GM04503 (cell line): ENCODE data around the gene ULBP3.
"Not testable (repeated sequence)": the region's sequence is repeated elsewhere in the genome, so short reads cannot be mapped to it uniquely, and the experiment has no call there.

Experiments used
- DNase-seq: peaks from one replicate; pipeline ENCODE4 v3.0.0-alpha.2; 2012; ENCODE audit warnings: low read depth

ULBP3 gene

GRCh38 chr6:150015281-150016001 is 53.5 kb downstream of the ULBP3 start:
- DNase-seq, result not testable (repeated sequence)

DNA sequence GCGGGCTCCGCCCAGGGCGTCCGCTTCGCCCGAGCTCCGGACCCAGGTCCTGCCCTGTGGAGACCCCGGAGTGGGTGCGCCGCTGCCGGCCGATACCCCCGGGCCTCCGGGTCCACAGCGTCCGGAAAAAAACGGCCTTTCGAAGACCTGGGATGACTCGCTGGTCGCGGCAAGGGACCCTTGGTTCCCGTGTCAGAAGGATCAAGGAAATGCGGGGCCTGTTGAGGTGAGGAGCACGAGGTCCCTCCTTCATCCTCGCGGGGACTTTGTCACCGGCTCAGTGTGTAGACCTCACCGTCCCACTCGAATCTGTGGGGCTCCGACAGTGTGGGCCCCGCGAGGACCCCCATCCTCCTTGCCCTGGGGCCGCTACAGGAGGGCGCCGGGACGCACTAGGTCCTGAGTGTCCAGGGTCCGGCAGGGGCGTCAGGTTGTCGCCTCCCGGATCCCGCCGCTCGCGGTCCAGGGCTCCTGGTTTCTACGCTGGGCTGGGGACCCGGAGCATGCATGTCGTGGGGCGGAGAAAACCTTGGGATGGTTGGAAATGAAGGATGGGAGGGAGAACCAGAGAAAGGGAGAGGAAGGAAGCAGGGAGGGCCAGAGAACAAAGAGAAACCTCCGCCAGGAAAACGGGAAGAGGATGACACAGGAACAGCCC is 54.2 kb downstream of the ULBP3 start:
- DNase-seq, result not testable (repeated sequence)

DNA sequence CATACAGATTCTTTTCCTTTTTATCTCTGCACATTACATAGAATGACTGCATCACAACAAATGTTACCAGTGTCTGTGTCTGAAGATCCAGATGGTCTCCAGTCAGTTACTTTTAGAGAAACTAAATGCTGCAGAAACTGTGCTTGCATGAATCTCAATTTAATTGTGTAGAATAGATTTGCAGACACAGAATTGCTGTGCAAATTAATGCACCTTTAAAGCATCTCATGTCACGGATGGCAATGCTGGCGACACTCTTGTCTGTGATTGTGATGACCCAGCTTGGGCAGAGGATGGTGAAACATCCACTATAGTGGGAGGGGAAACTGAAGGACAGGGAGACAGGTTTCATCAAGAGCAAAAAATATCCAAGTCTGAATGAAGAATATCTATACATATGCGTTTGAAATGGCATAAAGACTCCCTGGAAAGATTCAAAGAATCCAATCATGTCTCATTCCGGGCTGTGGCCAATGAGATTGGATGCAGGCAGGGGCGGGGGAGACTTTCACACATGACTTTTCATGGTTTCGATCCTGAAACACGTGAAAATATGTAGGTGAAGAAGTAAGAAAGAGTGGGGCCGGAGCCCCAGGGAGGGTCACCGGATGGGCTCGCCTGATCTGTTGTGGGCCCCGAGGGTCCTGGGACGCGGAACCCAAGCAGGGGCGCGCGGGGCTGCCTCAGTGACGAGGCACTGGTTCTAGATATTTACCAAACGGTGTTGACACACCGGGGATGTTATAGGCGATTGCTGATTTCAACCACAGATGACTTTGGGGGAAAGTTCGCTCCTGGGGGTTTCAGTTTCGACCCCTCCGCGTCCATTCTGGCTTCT is 54.9 kb downstream of the ULBP3 start:
- DNase-seq, result not testable (repeated sequence)

DNA sequence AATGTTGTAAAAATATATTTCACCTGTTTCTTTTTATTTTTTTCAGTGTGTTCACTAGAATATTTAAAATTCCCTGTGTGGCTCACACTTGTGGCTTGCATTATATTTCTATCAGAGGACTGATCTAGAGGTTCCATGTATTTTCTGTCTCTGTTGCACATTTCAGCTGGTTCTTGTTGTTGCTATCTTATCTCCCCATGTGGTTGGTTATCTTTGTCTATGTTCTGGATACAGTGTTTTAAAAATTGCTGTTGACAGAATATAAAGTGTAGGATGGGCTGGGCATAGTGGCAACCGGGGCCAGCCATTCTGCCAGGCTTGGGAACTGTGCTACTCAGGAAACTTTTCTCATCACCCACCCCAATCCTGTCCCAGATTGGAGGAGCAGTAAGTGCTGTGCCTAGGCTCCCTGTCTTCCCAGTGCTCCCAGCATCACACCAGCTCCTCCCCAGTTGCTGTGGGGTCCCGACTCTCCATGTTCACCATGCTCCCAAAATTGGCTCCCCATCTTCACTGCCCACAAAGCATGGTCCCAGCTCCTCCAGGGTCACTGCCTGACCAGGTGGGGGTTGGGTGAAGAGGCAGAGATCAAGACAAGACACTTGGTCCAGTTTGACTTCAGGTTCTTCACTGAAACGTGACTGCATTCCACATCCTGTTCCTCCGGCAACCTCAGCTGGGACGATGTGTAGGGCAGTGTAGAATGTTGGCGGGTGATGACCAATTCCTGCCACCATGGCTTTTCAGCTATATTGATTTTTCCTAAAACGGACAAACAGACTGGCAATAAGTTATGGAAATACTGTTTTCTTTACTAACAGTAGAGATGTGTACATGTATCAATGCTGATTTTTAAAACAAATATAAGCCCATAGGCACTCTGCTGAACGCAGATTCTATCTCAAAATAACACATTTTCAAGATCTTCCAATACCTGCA is 55.8 kb downstream of the ULBP3 start:
- not testable (repeated sequence) for DNase-seq
